NK-92 treated with Interleukin-12 subunit alpha and Interleukin-12 subunit beta, amount 100 ng/mL, for 24 hours (cell line): ENCODE results near the gene TDO2.

Source experiments
- DNase-seq: peaks from one replicate; lab custom pipeline; 2025; lab: John Stamatoyannopoulos, UW

Gene TDO2

GRCh38 chr4:155954118-155954685 is 50.7 kb downstream of the TDO2 start:
- DNase-seq = no peak

- DNase-seq = no peak
Observed at GRCh38 chr4:155954939-155955338, 51.4 kb downstream of the TDO2 start.

- DNase-seq = no peak
Observed at GRCh38 chr4:155956461-155956860, 53.0 kb downstream of the TDO2 start.

- DNase-seq = no peak
Observed at GRCh38 chr4:155959417-155959816, 55.9 kb downstream of the TDO2 start.

- no peak for DNase-seq
Observed at GRCh38 chr4:155960522-155960921, 57.0 kb downstream of the TDO2 start.

- DNase-seq = no peak
Observed at GRCh38 chr4:155961575-155961974, 58.1 kb downstream of the TDO2 start.

- no peak for DNase-seq
Observed at GRCh38 chr4:155962767-155963166, 59.3 kb downstream of the TDO2 start.

- no peak for DNase-seq
Observed at GRCh38 chr4:155964016-155964891, 60.8 kb downstream of the TDO2 start.

GRCh38 chr4:155966171-155966570 is 62.7 kb downstream of the TDO2 start:
- DNase-seq = no peak

GRCh38 chr4:155966731-155967395 is 63.4 kb downstream of the TDO2 start:
- DNase-seq = no peak
